Measurements from ENCODE around the gene POMGNT1.
"Not testable (repeated sequence)": the region's sequence is repeated elsewhere in the genome, so short reads cannot be mapped to it uniquely, and the experiment has no call there.

Gene POMGNT1

GRCh38 chr1:46197964-46198811, at the start of gene POMGNT1:
POMGNT1 (minus strand) TSS chr1:46198434; CDS start chr1:46197821, 613 bp downstream.
- peak; percentile 75 for DNase-seq

- peak; percentile 98 for DNase-seq
These were observed 49.3 kb upstream of the POMGNT1 start, which contains the start of gene RAD54L for GRCh38 chr1:46247436-46248121. RAD54L (plus strand) TSS chr1:46247763; CDS start chr1:46248406, 643 bp downstream.

GRCh38 chr1:46246548-46247435, 48.6 kb upstream of the POMGNT1 start:
- DNase-seq = peak; percentile 35

- not testable (repeated sequence) for DNase-seq
These were observed 47.9 kb upstream of the POMGNT1 start for GRCh38 chr1:46246136-46246535.

GRCh38 chr1:46244656-46245371, 46.6 kb upstream of the POMGNT1 start:
- DNase-seq = no peak

- not testable (repeated sequence) for DNase-seq
These were observed 45.6 kb upstream of the POMGNT1 start for GRCh38 chr1:46243831-46244230.

GRCh38 chr1:46242918-46243317, 44.7 kb upstream of the POMGNT1 start:
- no peak for DNase-seq

- DNase-seq = not testable (repeated sequence)
These were observed 43.5 kb upstream of the POMGNT1 start for GRCh38 chr1:46241733-46242132.

- not testable (repeated sequence) for DNase-seq
These were observed 40.6 kb upstream of the POMGNT1 start for GRCh38 chr1:46238865-46239264.

- no peak for DNase-seq
These were observed 38.6 kb upstream of the POMGNT1 start for GRCh38 chr1:46236882-46237281.

GRCh38 chr1:46231231-46231630, 33.0 kb upstream of the POMGNT1 start:
- not testable (repeated sequence) for DNase-seq

GRCh38 chr1:46224966-46225365, 26.7 kb upstream of the POMGNT1 start:
- no peak for DNase-seq

GRCh38 chr1:46223472-46223943, 25.3 kb upstream of the POMGNT1 start:
- peak; percentile 31 for DNase-seq

- not testable (repeated sequence) for DNase-seq
These were observed 24.8 kb upstream of the POMGNT1 start for GRCh38 chr1:46223055-46223454.

GRCh38 chr1:46221749-46222148, 23.5 kb upstream of the POMGNT1 start:
- no peak for DNase-seq

- DNase-seq = no peak
These were observed 22.6 kb upstream of the POMGNT1 start for GRCh38 chr1:46220808-46221207.

- no peak for DNase-seq
These were observed 21.6 kb upstream of the POMGNT1 start for GRCh38 chr1:46219551-46220520.

- DNase-seq = no peak
These were observed 20.2 kb upstream of the POMGNT1 start for GRCh38 chr1:46218443-46218842.

- no peak for DNase-seq
These were observed 17.3 kb upstream of the POMGNT1 start for GRCh38 chr1:46215504-46215903.

- no peak for DNase-seq
These were observed 12.8 kb upstream of the POMGNT1 start for GRCh38 chr1:46211051-46211450.

GRCh38 chr1:46210561-46210960, 12.3 kb upstream of the POMGNT1 start:
- DNase-seq = no peak
